Panc1 (cell line): ENCODE measurements around the gene HMGN2.

Experiments used
- POLR2AphosphoS5 ChIP-seq: IDR thresholded peaks from 2 replicates; pipeline ENCODE4 v1.6.1; 2012; ENCODE audit warnings: mild to moderate bottlenecking, low read depth, low read length, moderate library complexity
- SIN3A ChIP-seq: IDR thresholded peaks from 2 replicates; pipeline ENCODE4 v1.6.1; 2012; ENCODE audit warnings: low read depth, mild to moderate bottlenecking, low read length, moderate library complexity, borderline replicate concordance; ENCODE audit not compliant: insufficient read depth
- TCF7L2 ChIP-seq: IDR thresholded peaks from 2 replicates; pipeline ENCODE4 v1.6.1; 2011; ENCODE audit warnings: mild to moderate bottlenecking, low read depth, low read length, inconsistent platforms
- TF ChIP-seq, protein P1 (sequence below): fragments of 450-650 bp; IDR thresholded peaks from 2 replicates; pipeline ENCODE4 v1.5.1; 2017; ENCODE audit warnings: mild to moderate bottlenecking
- TF ChIP-seq, protein P2 (sequence below), 2 experiments: IDR thresholded peaks; 2 replicates each; pipeline ENCODE4 v1.6.1; 2011 to 2012; ENCODE audit warnings: low read depth in 2 of 2, control low read depth in 1 of 2, low read length in 1 of 2, mild to moderate bottlenecking in 1 of 2, moderate library complexity in 1 of 2; ENCODE audit not compliant: insufficient read depth in 1 of 2

DNA sequence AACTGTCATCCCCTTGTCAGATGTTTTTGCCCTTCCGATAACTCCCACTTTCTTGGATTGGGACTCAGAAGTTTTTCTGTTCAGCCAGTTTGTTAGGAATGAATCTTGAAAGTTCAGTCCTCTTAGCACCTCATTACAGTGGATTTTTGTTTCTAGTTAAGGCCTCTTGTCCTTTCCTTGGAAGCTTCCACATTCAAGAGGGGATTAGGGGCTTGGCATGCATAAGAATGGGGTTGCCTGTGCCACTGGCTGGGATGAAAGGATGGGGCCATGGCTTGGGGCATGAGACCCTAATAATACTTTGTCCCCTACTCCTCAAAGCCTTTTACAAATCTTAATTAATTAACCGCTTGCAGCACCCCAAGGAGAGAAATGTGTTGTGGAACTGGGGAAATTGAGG lies 42.5 kb upstream of the HMGN2 start:
- TF ChIP-seq, protein P1, sequence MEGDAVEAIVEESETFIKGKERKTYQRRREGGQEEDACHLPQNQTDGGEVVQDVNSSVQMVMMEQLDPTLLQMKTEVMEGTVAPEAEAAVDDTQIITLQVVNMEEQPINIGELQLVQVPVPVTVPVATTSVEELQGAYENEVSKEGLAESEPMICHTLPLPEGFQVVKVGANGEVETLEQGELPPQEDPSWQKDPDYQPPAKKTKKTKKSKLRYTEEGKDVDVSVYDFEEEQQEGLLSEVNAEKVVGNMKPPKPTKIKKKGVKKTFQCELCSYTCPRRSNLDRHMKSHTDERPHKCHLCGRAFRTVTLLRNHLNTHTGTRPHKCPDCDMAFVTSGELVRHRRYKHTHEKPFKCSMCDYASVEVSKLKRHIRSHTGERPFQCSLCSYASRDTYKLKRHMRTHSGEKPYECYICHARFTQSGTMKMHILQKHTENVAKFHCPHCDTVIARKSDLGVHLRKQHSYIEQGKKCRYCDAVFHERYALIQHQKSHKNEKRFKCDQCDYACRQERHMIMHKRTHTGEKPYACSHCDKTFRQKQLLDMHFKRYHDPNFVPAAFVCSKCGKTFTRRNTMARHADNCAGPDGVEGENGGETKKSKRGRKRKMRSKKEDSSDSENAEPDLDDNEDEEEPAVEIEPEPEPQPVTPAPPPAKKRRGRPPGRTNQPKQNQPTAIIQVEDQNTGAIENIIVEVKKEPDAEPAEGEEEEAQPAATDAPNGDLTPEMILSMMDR, result no peak
- no peak for TF ChIP-seq POLR2AphosphoS5
- TF ChIP-seq, protein P2, sequence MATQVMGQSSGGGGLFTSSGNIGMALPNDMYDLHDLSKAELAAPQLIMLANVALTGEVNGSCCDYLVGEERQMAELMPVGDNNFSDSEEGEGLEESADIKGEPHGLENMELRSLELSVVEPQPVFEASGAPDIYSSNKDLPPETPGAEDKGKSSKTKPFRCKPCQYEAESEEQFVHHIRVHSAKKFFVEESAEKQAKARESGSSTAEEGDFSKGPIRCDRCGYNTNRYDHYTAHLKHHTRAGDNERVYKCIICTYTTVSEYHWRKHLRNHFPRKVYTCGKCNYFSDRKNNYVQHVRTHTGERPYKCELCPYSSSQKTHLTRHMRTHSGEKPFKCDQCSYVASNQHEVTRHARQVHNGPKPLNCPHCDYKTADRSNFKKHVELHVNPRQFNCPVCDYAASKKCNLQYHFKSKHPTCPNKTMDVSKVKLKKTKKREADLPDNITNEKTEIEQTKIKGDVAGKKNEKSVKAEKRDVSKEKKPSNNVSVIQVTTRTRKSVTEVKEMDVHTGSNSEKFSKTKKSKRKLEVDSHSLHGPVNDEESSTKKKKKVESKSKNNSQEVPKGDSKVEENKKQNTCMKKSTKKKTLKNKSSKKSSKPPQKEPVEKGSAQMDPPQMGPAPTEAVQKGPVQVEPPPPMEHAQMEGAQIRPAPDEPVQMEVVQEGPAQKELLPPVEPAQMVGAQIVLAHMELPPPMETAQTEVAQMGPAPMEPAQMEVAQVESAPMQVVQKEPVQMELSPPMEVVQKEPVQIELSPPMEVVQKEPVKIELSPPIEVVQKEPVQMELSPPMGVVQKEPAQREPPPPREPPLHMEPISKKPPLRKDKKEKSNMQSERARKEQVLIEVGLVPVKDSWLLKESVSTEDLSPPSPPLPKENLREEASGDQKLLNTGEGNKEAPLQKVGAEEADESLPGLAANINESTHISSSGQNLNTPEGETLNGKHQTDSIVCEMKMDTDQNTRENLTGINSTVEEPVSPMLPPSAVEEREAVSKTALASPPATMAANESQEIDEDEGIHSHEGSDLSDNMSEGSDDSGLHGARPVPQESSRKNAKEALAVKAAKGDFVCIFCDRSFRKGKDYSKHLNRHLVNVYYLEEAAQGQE (IDR thresholded peaks at IDR 0.05; ENCODE audit: insufficient read depth in 1 of 2, low read depth in 2 of 2, low read length in 1 of 2), result no peak
- TF ChIP-seq TCF7L2, result no peak
- no peak for TF ChIP-seq SIN3A
